HG03060 (cell line): ENCODE data around the gene LEMD2.

Source experiments
- ATAC-seq: cut with Tn5 transposase; IDR thresholded peaks from one replicate; pipeline ENCODE4 v1.9.1; 2021; ENCODE audit warnings: low read depth, moderate number of reproducible peaks; ENCODE audit not compliant: unreplicated experiment

Gene LEMD2

GRCh38 chr6:33725891-33726673 lies 62.8 kb downstream of the LEMD2 start:
- ATAC-seq: no peak

DNA sequence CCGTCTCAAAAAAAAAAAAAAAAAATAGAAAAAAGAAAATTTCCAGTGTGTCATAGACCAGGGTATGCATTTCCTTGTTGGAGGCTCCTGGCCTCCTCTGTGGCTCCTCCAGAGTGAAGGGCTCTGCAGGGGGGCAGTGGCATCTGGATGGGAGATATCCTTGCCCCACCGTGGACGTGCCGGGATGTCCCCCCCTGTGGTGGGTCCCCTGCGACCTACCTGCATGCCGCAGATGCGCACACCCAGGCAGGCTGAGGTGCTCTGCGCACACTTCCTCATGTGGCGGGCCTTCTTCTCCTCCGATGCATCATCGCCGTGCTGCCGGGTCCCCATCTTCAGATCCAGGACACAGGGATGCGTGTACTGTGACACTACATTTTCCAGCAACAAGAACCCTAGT lies 63.7 kb downstream of the LEMD2 start:
- no peak for ATAC-seq

DNA sequence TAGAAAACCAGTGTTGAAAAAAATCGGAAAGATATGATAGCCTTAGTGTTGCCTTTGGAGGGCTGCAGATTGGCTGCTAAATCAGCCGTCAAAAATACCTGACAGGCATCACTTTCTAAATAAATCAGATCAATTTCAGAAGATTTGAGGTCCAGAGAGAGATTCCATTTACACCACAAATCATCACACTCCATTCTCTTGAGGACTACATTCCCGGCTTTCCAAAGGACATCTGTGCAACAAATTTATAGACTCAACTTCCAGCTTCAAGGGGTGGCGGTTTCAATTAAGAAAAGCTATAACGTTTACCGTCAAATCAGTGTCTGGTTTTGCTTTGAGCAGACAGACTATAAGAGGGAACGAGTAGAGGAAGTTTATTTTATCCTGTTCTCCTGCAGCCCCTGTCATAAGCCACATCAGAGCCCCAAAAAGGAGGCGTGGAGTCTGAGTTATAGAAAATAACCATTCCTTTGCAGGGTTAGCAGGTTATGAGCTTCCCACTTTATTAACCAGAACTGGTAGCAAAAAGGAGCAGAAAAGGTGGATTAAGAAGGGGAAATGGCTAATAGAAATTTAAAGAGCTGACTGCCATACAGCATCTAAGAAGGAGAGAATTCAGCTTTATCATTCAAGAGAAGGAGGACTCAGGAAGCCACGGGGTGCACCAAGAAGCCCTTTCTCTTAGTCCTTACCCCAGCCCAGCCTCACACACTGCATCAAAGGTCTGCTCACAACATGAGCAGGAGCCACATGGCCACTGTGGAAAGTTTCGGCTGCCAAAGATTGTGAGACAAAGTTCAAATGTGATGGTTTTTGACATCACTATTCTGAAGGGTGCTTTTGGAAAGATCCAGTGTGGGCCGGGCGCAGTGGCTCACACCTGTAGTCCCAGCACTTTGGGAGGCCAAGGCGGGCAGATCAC lies 64.6 kb downstream of the LEMD2 start:
- no peak for ATAC-seq

GRCh38 chr6:33723371-33724085 lies 65.4 kb downstream of the LEMD2 start:
- no peak for ATAC-seq

GRCh38 chr6:33722103-33722623 lies 66.8 kb downstream of the LEMD2 start:
- ATAC-seq: no peak

GRCh38 chr6:33721508-33721907 lies 67.4 kb downstream of the LEMD2 start:
- no peak for ATAC-seq
